Stomach (tissue), 4 donors: Measurements from ENCODE around the gene CYSLTR2.

ENCODE experiments used
- CTCF ChIP-seq, 7 experiments: fragments of 450-650 bp in 4 of 7; fragments of 200-600 bp in 3 of 7; sonication (generic) in 3 of 7; IDR thresholded peaks; one replicate each; pipeline ENCODE4 v1.5.1; 2016 to 2019; ENCODE audit warnings: antibody characterized with exemption in 7 of 7, control low read depth in 2 of 7, mild to moderate bottlenecking in 1 of 7
- POLR2A ChIP-seq, 4 donors: fragments of 450-650 bp; IDR thresholded peaks; one replicate each; pipeline ENCODE4 v1.6.1; 2016; ENCODE audit warnings: antibody characterized with exemption in 4 of 4, control low read depth in 2 of 4, mild to moderate bottlenecking in 1 of 4, moderate library complexity in 1 of 4

DNA sequence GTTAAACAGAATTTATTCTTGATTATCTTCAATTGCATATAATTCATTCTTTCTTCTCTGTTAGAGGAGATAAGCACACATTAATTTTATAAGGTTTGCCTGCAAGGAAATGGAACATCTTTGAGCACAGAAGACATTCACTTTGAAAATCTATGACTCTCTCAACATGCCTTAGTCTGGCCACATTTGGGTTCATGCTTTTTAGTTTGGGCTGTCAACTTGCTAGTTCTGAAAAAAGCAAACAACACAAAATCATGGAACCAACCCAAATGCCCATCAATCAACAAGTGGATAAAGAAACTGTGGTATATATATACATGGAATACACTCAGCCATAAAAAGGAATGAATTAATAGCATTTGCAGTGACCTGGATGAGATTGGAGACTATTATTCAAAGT lies 71.5 kb downstream of the CYSLTR2 start:
- TF ChIP-seq CTCF (IDR thresholded peaks at IDR 0.05) (no peak), POLR2A (IDR thresholded peaks at IDR 0.05) (no peak)
